ENCODE measurements around the gene USP49. TPM values are rescaled to one million over a fixed set of nuclear protein-coding genes. Genes with fewer than 3 reads are reported as not detected.

The USP49 gene
- total and polyA plus RNA-seq, 2 donors (not counting 1 experiment from before 2014, with no cell fraction given), result 1.5 to 2.3 TPM

- H3K79me2 ChIP-seq (ENCODE audit: control insufficient read depth, insufficient read depth, low read length), result no peaks in the 10 kb centered on the region
- H3K4me3 ChIP-seq (replicated peaks in 1 of 4; ENCODE audit: control extremely low read depth in 1 of 4, insufficient read depth in 1 of 4, low read depth in 3 of 4, low read length in 4 of 4), result no peak overlapping the region
- no peaks in the 10 kb centered on the region for H3K4me1 ChIP-seq (ENCODE audit: control insufficient read depth, extremely low read depth, insufficient read depth, low read length)
- no peaks in the 10 kb centered on the region for H3K27me3 ChIP-seq (ENCODE audit: control insufficient read depth, insufficient read depth, low read length)
- H3K36me3 ChIP-seq (ENCODE audit: control insufficient read depth, insufficient read depth, low read length), result no peaks in the 10 kb centered on the region
- H3K9me3 ChIP-seq (ENCODE audit: control insufficient read depth, insufficient read depth, low read depth, low read length), result no peaks in the 10 kb centered on the region
- H3K27ac ChIP-seq (ENCODE audit: insufficient read depth, low read length), result no peak overlapping the region
- H2AFZ ChIP-seq (ENCODE audit: low read length), result no peak overlapping the region
- H4K20me1 ChIP-seq (ENCODE audit: control insufficient read depth, extremely low read depth, insufficient read depth, low read length), result no peaks in the 10 kb centered on the region
- TF ChIP-seq, protein P1, sequence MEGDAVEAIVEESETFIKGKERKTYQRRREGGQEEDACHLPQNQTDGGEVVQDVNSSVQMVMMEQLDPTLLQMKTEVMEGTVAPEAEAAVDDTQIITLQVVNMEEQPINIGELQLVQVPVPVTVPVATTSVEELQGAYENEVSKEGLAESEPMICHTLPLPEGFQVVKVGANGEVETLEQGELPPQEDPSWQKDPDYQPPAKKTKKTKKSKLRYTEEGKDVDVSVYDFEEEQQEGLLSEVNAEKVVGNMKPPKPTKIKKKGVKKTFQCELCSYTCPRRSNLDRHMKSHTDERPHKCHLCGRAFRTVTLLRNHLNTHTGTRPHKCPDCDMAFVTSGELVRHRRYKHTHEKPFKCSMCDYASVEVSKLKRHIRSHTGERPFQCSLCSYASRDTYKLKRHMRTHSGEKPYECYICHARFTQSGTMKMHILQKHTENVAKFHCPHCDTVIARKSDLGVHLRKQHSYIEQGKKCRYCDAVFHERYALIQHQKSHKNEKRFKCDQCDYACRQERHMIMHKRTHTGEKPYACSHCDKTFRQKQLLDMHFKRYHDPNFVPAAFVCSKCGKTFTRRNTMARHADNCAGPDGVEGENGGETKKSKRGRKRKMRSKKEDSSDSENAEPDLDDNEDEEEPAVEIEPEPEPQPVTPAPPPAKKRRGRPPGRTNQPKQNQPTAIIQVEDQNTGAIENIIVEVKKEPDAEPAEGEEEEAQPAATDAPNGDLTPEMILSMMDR (conservative IDR thresholded peaks at IDR 0.05 in 1 of 2, IDR thresholded peaks at IDR 0.05 in 1 of 2; ENCODE audit: low read depth in 1 of 2, low read length in 2 of 2), result no peak
- TF ChIP-seq EZH2 (IDR thresholded peaks at IDR 0.05; ENCODE audit: low read length, missing control alignments), result no peak
- no peak overlapping the region for H3K9ac ChIP-seq (ENCODE audit: insufficient read depth, low read length)
- DNase-seq (ENCODE audit: low read depth in 2 of 2), result no peak
- no peak overlapping the region for H3K4me2 ChIP-seq (ENCODE audit: extremely low read depth, insufficient read depth, low read length)
Observed at GRCh38 chr6:41815587-41815986, 79.6 kb downstream of the USP49 start.

DNA sequence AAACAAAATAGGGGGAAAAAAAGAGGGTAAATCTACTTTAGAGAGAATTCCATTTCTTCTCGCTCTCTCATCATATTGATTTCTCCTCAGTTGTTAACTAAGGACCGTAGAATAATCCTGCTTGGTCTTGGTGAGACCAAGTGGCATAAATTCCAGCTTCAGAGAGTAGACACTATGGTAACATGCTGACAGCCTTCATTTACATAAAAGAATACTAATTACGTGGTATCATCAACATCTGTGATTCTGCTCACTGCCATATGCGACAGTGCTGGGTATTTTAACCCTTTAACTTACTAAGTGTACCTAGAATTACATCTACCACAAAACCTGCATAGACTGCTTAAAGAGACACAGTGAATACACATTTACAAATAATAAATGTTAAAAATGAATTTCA lies 80.5 kb downstream of the USP49 start:
- H3K79me2 ChIP-seq (ENCODE audit: control insufficient read depth, insufficient read depth, low read length), result no peaks in the 10 kb centered on the region
- DNase-seq (ENCODE audit: low read depth in 2 of 2), result no peak
- H3K27ac ChIP-seq (ENCODE audit: insufficient read depth, low read length), result no peak overlapping the region
- no peak overlapping the region for H3K4me2 ChIP-seq (ENCODE audit: extremely low read depth, insufficient read depth, low read length)
- H3K36me3 ChIP-seq (ENCODE audit: control insufficient read depth, insufficient read depth, low read length), result no peaks in the 10 kb centered on the region
- H2AFZ ChIP-seq (ENCODE audit: low read length), result no peak overlapping the region
- no peak overlapping the region for H3K4me3 ChIP-seq (replicated peaks in 1 of 4; ENCODE audit: control extremely low read depth in 1 of 4, insufficient read depth in 1 of 4, low read depth in 3 of 4, low read length in 4 of 4)
- H3K4me1 ChIP-seq (ENCODE audit: control insufficient read depth, extremely low read depth, insufficient read depth, low read length), result no peaks in the 10 kb centered on the region
- no peaks in the 10 kb centered on the region for H3K9me3 ChIP-seq (ENCODE audit: control insufficient read depth, insufficient read depth, low read depth, low read length)
- no peaks in the 10 kb centered on the region for H3K27me3 ChIP-seq (ENCODE audit: control insufficient read depth, insufficient read depth, low read length)
- TF ChIP-seq, protein P1 (conservative IDR thresholded peaks at IDR 0.05 in 1 of 2, IDR thresholded peaks at IDR 0.05 in 1 of 2; ENCODE audit: low read depth in 1 of 2, low read length in 2 of 2), result no peak
- no peak for TF ChIP-seq EZH2 (IDR thresholded peaks at IDR 0.05; ENCODE audit: low read length, missing control alignments)
- no peaks in the 10 kb centered on the region for H4K20me1 ChIP-seq (ENCODE audit: control insufficient read depth, extremely low read depth, insufficient read depth, low read length)
- H3K9ac ChIP-seq (ENCODE audit: insufficient read depth, low read length), result no peak overlapping the region

DNA sequence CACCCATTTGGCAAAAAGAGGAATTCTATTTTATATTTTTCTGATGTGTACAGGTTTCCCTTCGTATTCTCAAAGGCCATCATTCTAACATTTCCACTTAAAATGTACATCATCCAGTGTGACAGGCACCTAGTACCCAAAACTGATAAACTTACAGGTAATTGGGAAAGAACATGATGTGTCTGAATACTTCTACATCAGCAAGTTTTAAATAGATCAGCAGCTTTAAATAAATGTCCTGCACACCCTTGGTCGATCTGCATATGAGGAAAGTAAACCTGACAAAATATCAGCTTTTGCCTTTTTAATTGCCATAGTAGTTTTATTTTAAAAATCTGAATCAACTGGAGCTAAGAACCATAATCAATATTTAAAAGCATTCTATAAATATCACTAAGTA lies 81.2 kb downstream of the USP49 start:
- no peak for DNase-seq (ENCODE audit: low read depth in 2 of 2)
- no peaks in the 10 kb centered on the region for H3K27me3 ChIP-seq (ENCODE audit: control insufficient read depth, insufficient read depth, low read length)
- no peak overlapping the region for H2AFZ ChIP-seq (ENCODE audit: low read length)
- H3K4me1 ChIP-seq (ENCODE audit: control insufficient read depth, extremely low read depth, insufficient read depth, low read length), result no peaks in the 10 kb centered on the region
- TF ChIP-seq, protein P1 (conservative IDR thresholded peaks at IDR 0.05 in 1 of 2, IDR thresholded peaks at IDR 0.05 in 1 of 2; ENCODE audit: low read depth in 1 of 2, low read length in 2 of 2), result no peak
- no peak for TF ChIP-seq EZH2 (IDR thresholded peaks at IDR 0.05; ENCODE audit: low read length, missing control alignments)
- no peak overlapping the region for H3K4me2 ChIP-seq (ENCODE audit: extremely low read depth, insufficient read depth, low read length)
- no peak overlapping the region for H3K9ac ChIP-seq (ENCODE audit: insufficient read depth, low read length)
- no peak overlapping the region for H3K4me3 ChIP-seq (replicated peaks in 1 of 4; ENCODE audit: control extremely low read depth in 1 of 4, insufficient read depth in 1 of 4, low read depth in 3 of 4, low read length in 4 of 4)
- no peaks in the 10 kb centered on the region for H3K36me3 ChIP-seq (ENCODE audit: control insufficient read depth, insufficient read depth, low read length)
- H3K27ac ChIP-seq (ENCODE audit: insufficient read depth, low read length), result no peak overlapping the region
- no peaks in the 10 kb centered on the region for H3K9me3 ChIP-seq (ENCODE audit: control insufficient read depth, insufficient read depth, low read depth, low read length)
- no peaks in the 10 kb centered on the region for H3K79me2 ChIP-seq (ENCODE audit: control insufficient read depth, insufficient read depth, low read length)
- H4K20me1 ChIP-seq (ENCODE audit: control insufficient read depth, extremely low read depth, insufficient read depth, low read length), result no peaks in the 10 kb centered on the region

Measured in fibroblast of lung (primary cell).